CD4-positive, alpha-beta T cell treated with Interleukin-10 for 1 hour (primary cell): ENCODE data around the gene CCNQ.
"Not testable (repeated sequence)": the region's sequence is repeated elsewhere in the genome, so short reads cannot be mapped to it uniquely, and the experiment has no call there.

Experiments
- DNase-seq: peaks from one replicate; pipeline ENCODE4 v3.0.0-alpha.2; 2020

The CCNQ gene

DNA sequence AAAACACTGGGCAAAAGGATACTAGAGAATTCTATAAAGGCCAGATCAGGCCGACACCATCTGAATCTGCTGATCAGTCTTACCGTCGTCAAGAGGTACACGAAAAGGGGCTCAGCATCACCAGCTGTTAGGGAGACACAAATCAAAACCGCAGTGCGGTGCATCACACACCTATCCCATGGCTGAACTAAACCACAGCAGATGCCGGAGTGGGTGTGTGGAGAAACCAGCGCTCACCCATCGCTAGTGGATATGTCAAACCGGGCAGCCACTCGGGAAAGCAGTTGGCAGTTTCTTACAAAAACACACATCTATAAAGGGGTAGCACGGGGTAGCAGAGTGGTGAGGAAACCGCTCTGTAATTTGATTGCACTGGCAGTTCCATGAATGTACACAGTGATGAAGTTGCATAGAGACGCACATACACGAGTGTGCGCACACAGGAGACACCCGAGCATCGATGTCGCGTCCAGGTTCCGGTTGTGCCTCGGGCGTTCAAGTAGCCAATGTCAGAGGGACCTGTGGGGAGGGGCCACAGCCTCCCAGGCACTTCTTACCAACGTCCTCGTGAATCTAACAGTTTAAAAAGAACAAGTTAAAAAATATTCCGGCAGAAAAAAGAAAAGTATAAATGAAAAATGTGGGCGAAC lies 23.1 kb upstream of the CCNQ start:
- no peak for DNase-seq

DNA sequence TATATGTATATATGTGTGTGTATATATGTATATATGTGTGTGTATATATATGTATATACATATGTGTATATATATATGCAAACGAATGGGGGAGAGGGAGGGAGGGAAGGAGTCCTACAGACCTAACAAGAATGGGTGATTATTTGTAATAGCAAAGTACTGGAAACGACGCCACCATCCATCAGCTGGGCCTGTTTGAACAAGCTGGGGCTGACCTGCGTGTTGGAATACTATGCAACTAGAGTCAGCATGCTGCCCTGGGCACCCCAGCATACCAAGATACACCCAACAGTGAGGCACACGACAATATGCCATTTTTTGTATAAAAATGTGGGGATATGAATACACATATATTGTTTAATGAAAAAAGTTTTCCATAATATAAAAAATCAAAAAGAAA lies 21.6 kb upstream of the CCNQ start:
- DNase-seq = no peak

DNA sequence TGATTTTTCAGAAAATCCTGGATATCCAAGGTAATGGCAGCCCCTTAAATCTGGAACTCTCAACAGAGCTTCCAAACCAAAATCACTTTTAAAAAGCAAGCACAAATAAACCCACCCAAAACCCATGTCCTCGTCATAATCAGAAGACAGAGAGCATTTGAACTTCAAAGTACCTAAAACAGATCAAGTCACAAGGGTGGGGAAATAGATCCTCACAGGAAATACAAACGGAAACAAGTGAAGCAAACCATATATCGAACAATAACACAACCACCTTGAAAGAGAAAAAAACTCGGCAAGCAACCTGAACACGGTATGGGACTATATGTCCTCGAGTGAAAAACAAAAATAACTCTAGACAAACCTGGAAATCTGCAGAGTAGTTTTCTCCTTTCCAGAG lies 15.9 kb upstream of the CCNQ start:
- peak; percentile 16 for DNase-seq

DNA sequence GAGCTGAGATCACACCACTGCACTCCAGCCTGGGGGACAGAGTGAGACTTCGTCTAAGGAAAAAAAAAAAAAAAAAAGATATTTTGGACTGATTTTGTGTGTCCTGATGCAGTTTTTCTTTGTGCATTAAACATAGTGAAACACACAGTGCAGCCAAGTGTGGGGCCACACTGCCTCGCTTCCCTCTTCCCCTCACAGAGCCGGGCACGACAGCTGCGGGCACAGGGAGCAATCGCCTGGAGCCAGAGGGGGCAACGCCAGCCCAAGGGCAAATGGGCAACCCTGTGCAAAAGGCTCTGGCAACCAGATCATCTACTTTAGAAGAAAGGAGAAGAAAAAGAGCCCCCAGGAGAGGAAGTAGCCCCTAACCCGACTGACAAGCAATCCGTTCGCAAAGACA lies 13.5 kb upstream of the CCNQ start:
- no peak for DNase-seq

DNA sequence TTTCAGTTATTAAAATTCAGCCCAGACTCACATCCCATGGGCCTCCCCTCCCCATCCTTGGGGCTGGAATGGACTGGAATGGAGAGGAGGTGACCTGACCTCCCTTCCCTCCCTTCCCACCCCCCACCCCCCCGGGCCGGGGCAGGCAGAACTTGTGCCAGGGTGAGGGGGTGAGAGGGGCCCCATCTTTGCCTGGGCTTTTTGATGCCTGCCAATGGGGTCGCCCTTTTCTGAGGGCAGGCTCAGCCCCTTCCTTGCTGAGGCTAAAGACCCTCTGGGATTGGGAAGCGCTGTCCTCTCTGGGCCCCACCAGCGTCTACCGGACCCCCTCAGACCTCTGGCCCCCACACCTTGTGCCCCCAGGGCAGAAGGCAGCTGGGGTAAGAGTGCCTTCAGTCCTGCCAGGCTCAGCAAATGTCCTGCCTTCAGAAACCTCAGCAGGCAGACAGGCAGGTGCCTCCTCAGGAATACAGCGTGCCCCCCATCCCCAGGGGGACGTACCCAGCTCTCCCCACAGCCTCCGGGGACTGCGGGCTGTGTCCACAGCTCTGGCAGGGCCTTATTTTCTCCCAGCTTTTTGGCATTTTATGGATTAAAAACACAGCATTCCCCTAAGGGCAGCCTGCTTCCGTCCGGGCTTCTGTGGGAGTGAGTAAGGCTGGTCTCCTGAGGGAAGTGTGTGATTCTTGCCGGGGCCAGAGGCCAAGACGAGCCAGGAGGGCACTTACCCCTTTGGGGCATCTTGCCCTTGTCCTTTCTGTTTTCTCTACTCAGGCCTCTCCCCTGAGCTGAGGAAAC lies 12.6 kb upstream of the CCNQ start:
- no peak for DNase-seq

DNA sequence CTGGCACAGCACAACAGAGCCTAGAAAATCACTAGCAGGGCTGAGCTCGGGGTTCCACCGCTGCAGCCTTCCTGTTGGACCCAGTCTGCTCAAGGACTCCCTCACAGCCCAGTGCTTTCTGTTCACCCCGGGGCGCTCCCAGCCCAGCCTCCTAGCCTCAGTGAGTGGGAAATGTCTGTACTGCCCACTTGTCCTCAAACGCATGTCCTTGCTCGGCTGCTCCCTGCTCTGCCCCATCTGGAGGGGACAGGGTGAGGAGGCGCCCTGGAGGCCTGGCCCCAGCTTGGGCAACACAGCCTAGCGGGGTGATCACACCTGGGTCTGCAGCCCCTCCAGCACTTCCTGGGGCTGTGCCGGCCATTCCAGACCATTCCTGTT lies 11.9 kb upstream of the CCNQ start:
- no peak for DNase-seq

DNA sequence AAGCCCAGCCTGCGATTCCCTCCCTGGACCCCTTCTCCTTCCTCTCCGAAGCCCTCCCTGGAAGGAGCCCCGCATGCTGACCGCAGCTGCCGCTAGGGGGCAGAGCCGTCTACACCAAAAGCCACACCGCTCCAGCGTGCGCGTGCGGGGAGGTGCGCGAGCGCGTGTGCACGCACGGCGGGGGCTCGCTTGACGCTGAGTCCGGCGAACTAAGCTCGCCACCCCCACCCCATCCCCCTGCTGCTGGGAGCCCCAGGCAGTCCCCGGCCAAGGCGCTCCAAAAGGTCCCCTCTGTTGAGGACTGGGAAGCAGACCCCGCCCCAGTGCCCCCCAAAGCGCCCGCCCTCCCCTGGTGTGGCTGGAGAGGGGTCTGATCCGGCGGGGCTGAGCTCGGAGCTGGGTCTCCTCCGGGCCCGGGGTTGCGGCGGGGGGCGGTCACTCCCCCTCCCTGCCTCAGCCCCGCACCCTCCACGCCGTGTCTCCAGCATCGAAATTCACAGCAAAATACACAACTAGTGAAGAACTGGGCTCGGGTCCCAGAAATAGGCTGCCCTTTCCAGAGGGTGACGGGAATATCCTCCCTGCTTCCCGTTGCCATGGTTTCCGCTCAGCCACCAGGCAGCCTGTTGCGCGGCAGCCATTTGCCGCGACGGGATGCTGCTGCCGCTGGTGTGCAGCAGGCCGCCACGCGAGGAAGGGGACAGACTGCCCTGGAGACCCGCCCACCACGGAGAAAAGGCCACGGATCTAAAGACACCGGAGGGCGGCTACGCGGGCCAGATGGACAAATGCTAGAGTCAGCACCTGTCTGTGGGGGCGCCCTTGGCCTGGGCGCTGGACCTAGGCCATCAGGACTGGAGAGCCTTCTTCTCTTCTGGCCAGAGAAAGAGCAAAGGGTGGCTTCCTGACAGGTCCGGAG lies 11.2 kb upstream of the CCNQ start:
- peak; percentile 79 for DNase-seq

DNA sequence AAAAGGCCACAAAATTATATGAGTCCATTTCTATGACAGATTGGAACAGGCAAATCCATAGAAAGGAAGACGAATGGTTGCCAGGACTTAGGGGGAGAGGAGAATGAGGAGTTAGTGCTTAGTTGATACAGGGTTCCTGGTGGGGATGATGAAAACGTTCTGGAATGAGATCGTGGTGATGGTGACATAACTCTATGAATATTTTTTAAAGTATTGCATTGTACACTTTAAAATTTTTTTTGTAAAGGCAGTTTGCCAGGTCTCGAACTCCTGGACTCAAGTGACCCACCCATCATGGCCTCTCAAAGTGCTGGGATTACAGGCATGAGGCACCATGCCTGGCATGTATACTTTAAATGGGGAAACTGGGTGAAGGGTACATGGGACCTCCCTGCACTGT lies 9.9 kb upstream of the CCNQ start:
- DNase-seq = no peak

DNA sequence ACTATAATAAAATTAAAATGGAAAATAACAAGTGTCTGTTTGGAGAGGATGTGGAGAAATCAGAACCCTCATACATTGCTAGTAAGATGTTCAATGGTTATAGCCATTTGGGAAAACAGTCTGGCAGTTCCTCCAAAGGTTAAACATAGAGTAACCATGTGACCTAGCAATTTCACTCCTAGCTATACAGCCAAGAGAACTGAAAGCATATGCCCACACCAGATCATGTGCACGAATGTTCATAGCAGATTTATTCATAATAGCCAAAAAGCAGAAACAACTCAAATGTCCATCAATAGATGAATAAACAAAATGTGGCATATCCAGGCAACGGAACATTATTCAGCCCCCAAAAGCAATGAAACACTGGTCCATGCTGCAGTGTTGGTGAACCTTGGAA lies 9.4 kb upstream of the CCNQ start:
- no peak for DNase-seq

DNA sequence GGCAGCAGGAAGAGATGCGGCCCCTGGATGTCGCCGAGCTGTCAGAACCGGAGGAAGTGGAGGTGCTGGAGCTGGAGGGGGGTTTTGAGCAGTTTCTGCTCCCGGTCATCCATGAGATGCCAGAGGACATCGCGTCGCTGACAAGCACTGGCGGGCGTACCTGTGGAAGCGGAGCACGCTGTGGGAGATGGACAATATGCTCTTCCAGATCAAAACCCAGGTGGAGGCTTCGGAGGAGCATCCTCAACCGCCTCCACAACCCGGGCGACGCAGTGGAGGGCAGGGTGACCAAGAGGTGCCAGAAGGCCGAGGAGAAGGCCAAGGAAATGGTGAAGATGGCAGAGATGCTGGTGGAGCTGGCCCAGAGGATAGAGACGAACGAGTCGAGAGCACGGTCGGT lies 7.6 kb upstream of the CCNQ start:
- DNase-seq = no peak

DNA sequence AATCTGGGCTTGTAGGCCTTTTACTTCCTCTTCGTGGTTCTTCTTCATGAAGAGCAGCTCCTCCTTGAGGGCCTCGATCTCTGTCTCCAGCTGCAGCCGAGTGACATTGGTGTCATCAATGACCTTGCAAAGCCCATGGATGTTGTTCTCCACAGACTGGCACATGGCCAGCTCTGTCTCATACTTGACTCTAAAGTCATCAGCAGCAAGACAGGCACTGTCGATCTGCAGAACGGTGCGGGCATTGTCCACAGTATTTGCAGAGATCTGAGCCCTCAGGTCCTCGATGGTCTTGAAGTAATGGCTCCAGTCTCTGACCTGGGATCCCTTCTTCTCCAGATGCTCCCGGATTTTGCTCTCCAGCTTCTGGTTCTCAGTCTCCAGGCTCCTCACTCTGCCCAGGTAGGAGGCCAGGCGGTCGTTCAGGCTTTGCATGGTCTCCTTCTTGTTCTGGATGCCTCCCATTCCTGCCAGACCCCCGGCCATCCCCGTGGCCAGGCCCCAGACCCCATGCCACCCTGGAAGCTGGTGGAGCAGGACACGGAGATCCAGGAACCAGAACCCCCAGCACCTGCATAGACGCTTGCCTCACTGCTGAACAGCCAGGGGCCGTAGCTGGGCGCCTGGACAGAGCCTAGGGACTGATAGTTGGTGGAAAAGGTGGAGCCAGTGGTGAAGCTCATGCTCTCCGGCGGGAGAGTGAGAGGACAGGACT lies 5.9 kb upstream of the CCNQ start:
- not testable (repeated sequence) for DNase-seq

DNA sequence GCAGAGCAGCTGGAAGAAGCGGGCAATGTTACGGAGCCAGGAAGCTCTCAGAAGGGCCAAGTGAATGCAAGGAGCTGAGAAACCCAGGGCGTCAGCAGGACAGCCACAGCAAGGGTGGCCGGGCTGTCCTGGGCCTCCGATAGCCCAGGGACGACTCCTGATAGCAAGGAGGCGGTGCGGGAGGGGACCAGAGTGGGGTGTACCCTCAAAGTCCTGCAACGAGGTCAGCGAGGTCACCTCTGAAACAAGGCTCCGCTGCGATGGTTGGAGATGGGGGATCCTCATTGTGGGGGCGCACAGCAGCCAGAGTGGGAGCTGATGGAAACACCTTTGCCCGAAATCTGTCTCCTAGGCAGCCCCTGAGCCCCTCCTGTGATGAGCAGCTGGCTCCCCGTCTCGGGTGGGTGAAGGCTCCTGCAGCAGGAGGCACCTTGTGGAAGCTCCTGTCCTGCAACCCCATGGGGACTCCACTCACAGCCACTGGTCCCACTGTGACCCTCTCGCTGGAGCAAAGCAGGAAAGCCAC lies 4.3 kb upstream of the CCNQ start:
- no peak for DNase-seq

DNA sequence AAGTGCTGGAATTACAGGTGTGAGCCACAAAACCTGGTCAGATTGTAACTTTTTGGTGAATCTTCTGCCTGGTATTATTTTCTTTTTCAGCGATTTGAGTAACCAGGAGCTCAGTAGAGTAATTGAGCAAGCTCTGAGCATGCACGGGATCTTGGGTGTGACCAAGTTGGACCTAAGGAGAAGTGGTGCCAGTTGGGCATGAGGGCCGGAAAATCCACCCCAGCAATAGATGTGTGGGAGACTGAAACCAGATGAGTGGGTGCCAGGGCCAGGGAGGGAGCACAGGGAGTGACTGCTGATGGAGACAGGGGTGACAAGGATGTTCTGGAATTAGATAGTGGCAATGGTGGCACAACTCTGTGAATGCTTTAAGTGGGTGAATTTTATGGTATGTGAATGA lies 3.7 kb upstream of the CCNQ start:
- DNase-seq = no peak

DNA sequence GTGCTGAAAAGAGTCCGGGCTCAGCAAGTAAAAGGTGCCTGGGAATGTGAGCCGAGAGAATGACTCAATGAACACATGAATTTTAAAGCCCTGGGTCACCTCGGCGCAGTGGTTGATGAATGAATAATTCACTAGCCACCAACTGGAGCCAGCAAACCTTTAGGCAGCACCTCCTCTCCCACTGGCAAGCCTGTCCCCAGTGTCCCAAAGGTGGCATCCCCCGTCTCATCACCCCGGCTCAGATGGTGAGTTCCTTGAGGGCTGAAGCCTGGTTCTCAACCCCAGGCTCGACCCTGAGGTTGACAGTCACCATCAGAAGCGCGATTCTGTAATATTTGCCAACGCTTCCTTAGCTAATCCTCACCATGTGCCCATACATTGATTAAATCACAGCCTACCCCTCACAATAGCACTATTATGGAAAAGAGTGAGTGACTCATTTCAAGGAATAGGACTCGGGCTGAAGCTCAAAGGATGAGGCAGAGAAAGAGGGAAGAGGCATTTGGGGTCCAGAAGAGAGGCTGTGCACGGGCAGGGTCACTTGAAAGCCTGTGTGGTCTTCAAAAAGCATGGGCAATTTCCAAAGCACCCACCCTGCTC lies 2.7 kb upstream of the CCNQ start:
- DNase-seq = no peak

DNA sequence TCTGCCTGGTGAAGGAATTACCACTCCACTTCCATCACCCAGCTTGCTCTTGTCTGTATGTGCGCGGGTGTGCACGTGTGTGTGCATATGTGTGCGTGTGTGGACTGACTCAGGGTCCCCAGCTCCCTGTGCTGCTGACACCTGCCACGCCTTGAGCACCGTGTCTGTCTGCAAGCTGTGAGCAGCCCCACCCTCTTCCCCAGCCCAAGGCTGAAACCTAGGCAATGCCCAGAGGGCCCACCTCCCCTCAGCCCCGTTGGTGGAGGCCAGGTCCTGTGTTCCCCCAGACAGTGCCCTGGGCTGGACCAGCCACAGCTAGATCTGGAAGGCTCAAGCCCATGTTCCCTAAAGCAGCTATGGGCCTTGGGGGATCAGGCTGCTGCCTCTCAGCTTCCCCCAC lies 2.0 kb upstream of the CCNQ start:
- DNase-seq = no peak

DNA sequence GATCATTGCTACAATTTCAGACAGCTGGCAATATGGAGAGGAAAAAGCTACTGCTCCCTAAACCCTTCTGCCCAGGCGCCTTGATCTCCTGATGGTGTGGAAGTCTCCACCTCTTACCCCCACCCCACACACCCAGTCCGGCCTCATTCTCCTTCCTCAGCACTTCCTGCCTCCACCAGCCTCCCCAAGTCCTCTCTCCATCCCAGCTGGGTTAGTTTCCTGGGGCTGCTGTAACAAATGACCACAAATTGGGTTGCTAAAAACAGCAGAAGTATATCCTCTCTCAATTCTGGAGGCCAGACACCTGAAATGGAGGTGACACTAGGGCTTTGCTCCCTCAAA lies 1.1 kb upstream of the CCNQ start:
- DNase-seq = no peak

DNA sequence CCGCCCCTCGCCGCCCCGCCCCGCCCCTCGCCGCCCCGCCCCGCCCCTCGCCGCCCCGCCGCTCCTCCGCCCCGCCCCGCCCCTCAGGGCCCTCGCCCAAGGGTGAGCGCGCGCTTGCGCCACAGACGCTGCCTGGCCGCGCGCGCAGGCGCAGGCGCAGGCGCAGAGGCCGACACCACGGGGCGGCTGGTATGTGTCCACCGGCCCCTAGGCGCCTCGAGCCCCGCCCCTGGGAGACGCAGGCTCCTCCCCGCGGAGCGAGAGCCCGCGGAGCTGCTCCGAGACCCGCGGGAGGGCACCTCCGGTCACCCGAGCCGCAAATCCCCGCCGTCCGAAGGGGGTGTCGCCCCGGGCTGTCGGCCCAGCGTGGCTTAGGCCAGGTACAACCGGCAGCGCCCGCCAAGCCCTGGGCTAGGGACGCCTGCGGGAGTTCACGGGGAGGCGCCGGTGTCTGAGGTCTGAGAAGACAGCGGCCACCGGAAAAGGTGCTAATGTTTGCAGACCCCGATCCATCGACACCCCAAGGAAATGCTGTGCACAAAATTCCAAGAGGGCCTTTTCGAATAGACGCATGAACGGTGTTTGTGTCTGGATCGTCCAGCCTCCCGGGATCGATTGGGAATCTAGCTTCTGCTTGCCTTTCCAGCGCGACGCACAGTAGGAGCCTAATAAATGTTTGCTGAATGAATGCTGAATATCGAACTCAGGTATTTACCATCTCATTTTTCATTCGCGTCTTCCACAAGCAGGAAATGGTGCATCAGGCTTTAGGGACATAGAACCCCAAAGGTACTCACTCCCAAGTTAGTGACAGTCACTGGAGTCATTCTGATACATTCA lies 473 bp upstream of the CCNQ start:
- DNase-seq = peak; percentile 90

DNA sequence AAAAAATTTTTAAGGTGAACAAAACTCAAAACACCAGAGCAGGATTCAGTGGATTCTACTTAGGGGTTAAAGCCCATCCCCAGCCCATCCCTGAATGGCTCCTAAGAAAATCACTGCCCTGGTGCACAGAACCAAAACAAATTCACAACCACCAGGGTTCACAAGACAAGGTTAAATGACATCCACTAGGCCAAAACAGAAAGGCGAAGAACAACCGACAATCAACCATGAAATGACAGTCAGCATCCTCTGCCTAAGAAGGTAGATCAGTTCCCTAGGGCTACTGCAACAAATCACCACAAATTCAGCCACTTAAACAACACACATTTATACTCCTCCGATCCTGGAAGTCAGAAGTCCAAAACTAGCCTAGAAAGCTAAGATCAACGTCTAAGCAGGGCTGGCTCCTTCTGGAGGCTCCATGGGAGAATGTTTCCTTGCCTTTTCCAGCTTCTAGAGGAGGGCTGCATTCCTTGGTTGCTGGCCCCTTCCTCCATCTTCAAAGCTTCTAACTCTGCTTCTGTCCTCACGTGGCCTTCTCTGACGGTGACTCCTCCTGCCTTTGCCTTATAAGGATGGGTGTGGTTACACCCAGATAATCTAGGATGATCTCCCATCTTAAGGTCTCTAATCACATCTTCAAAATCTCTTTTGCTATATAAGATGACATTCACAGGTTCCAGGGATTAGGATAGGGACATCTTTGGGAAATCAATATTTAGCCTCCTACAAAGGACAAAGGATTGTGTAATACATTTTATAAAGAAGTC lies 1.8 kb downstream of the CCNQ start:
- no peak for DNase-seq

DNA sequence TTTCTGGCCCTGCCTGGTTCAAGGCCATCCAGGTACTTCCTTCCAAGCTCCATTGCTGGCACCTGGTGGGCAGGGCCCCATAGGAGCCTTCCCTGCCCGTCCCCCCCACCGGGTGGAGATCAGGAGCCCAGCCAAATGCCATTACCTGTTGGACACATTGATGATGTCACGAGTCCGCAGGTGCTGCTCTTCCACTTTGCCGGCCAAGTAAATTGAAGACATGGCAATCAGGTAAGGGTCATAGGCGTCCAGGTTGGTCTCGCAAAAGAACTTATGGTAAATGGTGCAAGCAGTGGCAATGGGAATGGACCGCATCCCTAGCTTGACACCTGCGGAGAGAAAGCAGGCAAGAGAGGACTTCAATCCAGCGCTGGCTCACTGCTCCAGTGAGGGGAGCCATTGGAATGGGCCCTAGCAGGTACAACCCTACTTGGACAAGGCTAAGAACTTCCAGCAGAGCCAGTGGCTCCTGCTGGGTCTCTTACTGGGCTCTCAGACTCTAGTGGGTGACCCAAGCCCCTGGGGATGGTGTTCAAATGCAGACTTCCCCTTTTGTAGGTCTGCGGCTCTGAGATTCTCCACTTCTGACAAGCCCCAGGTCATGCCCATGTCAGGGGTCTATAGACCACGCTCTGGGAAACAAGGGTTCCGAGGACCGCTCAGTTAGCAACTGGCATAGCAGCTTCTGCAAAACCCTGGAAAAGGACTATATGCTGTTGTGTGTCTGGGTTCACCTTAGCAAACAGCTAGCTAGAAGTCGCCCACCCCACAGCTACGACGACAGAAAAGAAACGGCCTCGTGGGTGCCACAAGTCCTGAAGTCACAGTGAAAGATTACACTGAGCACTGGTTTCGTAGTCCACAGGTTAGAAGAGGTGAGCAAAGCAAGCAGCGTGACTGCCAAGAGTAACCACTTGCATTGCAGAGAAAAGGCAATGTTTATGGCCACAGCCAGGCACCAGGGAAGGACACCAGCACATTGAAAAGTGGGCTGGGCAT lies 2.8 kb downstream of the CCNQ start:
- no peak for DNase-seq

DNA sequence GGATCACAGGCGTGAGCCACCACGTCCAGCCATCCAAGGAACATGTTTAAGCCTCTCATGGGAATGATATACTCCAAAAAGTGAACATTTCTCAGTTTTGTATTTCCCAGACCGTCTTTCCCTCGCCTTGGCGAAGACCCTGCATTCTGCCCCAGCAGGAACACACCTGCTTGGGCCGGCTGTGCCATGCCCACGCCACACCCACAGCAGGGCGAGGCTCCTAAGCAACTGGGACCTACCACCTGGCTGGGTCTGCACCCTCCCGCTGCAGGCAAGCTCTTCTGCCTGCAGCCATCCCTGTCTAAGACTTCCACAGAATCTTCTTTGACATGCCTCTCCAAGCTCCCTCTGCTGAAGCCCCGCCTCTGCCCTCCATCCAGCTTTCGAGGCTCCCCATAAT lies 3.6 kb downstream of the CCNQ start:
- no peak for DNase-seq
